Measurements from ENCODE around the gene COL6A6.

DNA sequence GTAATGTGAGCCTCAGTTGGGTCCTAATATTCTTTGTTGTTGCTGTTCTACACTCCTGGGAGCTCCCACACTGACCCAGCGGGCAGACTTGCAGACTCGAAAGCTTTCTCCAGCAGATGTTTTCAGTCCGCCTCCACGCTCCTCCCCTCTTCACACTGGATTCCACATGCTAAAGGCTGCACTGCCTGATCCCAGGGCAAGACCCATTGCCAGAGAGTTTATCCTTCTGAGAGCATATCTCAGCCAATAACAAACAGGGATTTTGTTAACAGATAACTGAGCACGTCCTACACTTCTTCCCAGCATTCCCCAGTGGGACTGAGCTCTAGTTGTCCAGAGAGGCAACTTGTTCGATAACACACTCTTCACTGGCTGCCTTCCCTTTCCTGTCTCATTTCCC is 8.0 kb upstream of the COL6A6 start:
- TF ChIP-seq, protein P1, sequence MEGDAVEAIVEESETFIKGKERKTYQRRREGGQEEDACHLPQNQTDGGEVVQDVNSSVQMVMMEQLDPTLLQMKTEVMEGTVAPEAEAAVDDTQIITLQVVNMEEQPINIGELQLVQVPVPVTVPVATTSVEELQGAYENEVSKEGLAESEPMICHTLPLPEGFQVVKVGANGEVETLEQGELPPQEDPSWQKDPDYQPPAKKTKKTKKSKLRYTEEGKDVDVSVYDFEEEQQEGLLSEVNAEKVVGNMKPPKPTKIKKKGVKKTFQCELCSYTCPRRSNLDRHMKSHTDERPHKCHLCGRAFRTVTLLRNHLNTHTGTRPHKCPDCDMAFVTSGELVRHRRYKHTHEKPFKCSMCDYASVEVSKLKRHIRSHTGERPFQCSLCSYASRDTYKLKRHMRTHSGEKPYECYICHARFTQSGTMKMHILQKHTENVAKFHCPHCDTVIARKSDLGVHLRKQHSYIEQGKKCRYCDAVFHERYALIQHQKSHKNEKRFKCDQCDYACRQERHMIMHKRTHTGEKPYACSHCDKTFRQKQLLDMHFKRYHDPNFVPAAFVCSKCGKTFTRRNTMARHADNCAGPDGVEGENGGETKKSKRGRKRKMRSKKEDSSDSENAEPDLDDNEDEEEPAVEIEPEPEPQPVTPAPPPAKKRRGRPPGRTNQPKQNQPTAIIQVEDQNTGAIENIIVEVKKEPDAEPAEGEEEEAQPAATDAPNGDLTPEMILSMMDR (IDR thresholded peaks at IDR 0.05): no peak
- no peak for TF ChIP-seq POLR2A (IDR thresholded peaks at IDR 0.05)

All from thyroid gland (tissue), 4 donors.